Smooth muscle cell (in vitro differentiated cells): ENCODE results near the gene PWP2. TPM values are rescaled to one million over a fixed set of nuclear protein-coding genes. Genes with fewer than 3 reads are reported as not detected.

Experiments
- DNase-seq: peaks from one replicate; lab custom pipeline; 2025; ENCODE audit not compliant: unreplicated experiment; lab: John Stamatoyannopoulos, UW
- H2AFZ ChIP-seq: fragments of 200-600 bp; sonication (generic); 2 replicates; pipeline ENCODE4 v1.6.0; 2016; ENCODE audit warnings: antibody characterized with exemption, low read depth, mild to moderate bottlenecking
- H3F3A ChIP-seq: fragments of 200-600 bp; sonication (generic); 2 replicates; pipeline ENCODE4 v1.6.0; 2017; ENCODE audit warnings: antibody characterized with exemption, low read depth
- H3K27ac ChIP-seq: fragments of 200-600 bp; sonication (generic); 2 replicates; pipeline ENCODE4 v1.5.1; 2016; ENCODE audit warnings: low read depth, mild to moderate bottlenecking
- H3K27me3 ChIP-seq: fragments of 200-600 bp; sonication (generic); 2 replicates; pipeline ENCODE4 v1.6.1; 2016; ENCODE audit warnings: low read depth, mild to moderate bottlenecking
- H3K36me3 ChIP-seq: fragments of 200-600 bp; sonication (generic); 2 replicates; pipeline ENCODE4 v1.5.1; 2016; ENCODE audit warnings: low read depth
- H3K4me1 ChIP-seq: fragments of 200-600 bp; sonication (generic); 2 replicates; pipeline ENCODE4 v1.5.1; 2016; ENCODE audit warnings: low read depth
- H3K4me2 ChIP-seq: fragments of 200-600 bp; sonication (generic); 2 replicates; pipeline ENCODE4 v1.6.0; 2016; ENCODE audit warnings: mild to moderate bottlenecking
- H3K4me3 ChIP-seq: fragments of 200-600 bp; sonication (generic); 2 replicates; pipeline ENCODE4 v1.5.1; 2016; ENCODE audit warnings: mild to moderate bottlenecking
- H3K79me2 ChIP-seq: fragments of 200-600 bp; sonication (generic); 2 replicates; pipeline ENCODE4 v1.6.0; 2016; ENCODE audit warnings: low read depth, mild to moderate bottlenecking
- H3K9ac ChIP-seq: fragments of 200-600 bp; sonication (generic); 2 replicates; pipeline ENCODE4 v1.6.0; 2016; ENCODE audit warnings: low read depth
- H3K9me3 ChIP-seq: fragments of 200-600 bp; sonication (generic); replicated peaks from 2 replicates; pipeline ENCODE4 v1.5.1; 2016; ENCODE audit warnings: low read depth
- H4K20me1 ChIP-seq: fragments of 200-600 bp; sonication (generic); 2 replicates; pipeline ENCODE4 v1.6.0; 2016; ENCODE audit warnings: low read depth
- CTCF ChIP-seq: fragments of 200-600 bp; sonication (generic); IDR thresholded peaks from 2 replicates; pipeline ENCODE4 v1.5.1; 2017; ENCODE audit warnings: borderline replicate concordance, mild to moderate bottlenecking, antibody characterized with exemption; ENCODE audit not compliant: insufficient read depth, poor library complexity, severe bottlenecking
- WGBS: methylation state at CpG from one replicate; pipeline ENCODE4 v1.1.7; 2016; ENCODE audit warnings: low lambda C conversion rate; 5-methylcytosine and 5-hydroxymethylcytosine counted together
- polyA plus RNA-seq: library from polyadenylated mRNA; unstranded; fragments of >200 nt; fragmentation: Nextera tagmentation; extraction: Ambion mirVana; gene quantifications from 2 replicates; pipeline ENCODE4 v1.2.1, GENCODE V29; 2016
- total RNA-seq: library from RNA; depleted of rRNA; stranded (reverse); fragments of >200 nt; gene quantifications from 2 replicates; pipeline ENCODE4 v1.2.3, GENCODE V29; 2014

The PWP2 gene
- total and polyA plus RNA-seq, 2 experiments from 2014 or later = 0.38 to 1.4 TPM

- Histone ChIP-seq H3K27me3 (no peaks in the 10 kb centered on the region), H3K79me2 (peaks cover 6% of the 10 kb centered on the region), H3K9me3 (no peaks in the 10 kb centered on the region), H3K4me2 (no peak overlapping the region), H3K9ac (no peak overlapping the region), H4K20me1 (peaks cover 66% of the 10 kb centered on the region), H3F3A (no peaks in the 10 kb centered on the region), H2AFZ (no peak overlapping the region), H3K36me3 (peaks cover 18% of the 10 kb centered on the region), H3K4me3 (no peak overlapping the region), H3K27ac (no peak overlapping the region), H3K4me1 (no peaks in the 10 kb centered on the region)
- TF ChIP-seq CTCF = no peak
- 99% methylated on average over 15 of the region's 15 CpGs for WGBS
- DNase-seq = no peak
Observed at GRCh38 chr21:44072111-44072510, 35.1 kb upstream of the PWP2 start.

GRCh38 chr21:44074315-44074958 lies 32.8 kb upstream of the PWP2 start:
- Histone ChIP-seq H3K4me2 (no peak overlapping the region), H3K27ac (no peak overlapping the region), H4K20me1 (peaks cover 53% of the 10 kb centered on the region), H3K4me1 (no peaks in the 10 kb centered on the region), H3K9ac (no peak overlapping the region), H3F3A (no peaks in the 10 kb centered on the region), H2AFZ (no peak overlapping the region), H3K9me3 (no peaks in the 10 kb centered on the region), H3K4me3 (no peak overlapping the region), H3K79me2 (no peaks in the 10 kb centered on the region), H3K27me3 (no peaks in the 10 kb centered on the region), H3K36me3 (peaks cover 18% of the 10 kb centered on the region)
- 95% methylated on average over 11 of the region's 11 CpGs for whole genome bisulfite sequencing
- TF ChIP-seq CTCF = no peak
- no peak for DNase-seq

- H3K79me2 ChIP-seq = no peaks in the 10 kb centered on the region
- no peaks in the 10 kb centered on the region for H3F3A ChIP-seq
- peaks cover 26% of the 10 kb centered on the region for H3K36me3 ChIP-seq
- no peak overlapping the region for H3K4me2 ChIP-seq
- H3K9me3 ChIP-seq = no peaks in the 10 kb centered on the region
- H4K20me1 ChIP-seq = peaks cover 34% of the 10 kb centered on the region
- no peak for DNase-seq
- no peaks in the 10 kb centered on the region for H3K4me1 ChIP-seq
- no peak for TF ChIP-seq CTCF
- H2AFZ ChIP-seq = no peak overlapping the region
- WGBS = 94% methylated on average over 5 of the region's 5 CpGs
- no peaks in the 10 kb centered on the region for H3K27me3 ChIP-seq
- H3K9ac ChIP-seq = no peak overlapping the region
- no peak overlapping the region for H3K4me3 ChIP-seq
- H3K27ac ChIP-seq = no peak overlapping the region
Observed at GRCh38 chr21:44076316-44076715, 30.9 kb upstream of the PWP2 start.

- Histone ChIP-seq H3K27ac (no peak overlapping the region), H3F3A (no peaks in the 10 kb centered on the region), H4K20me1 (peaks cover 13% of the 10 kb centered on the region), H2AFZ (no peak overlapping the region), H3K27me3 (no peaks in the 10 kb centered on the region), H3K9ac (no peak overlapping the region), H3K9me3 (no peaks in the 10 kb centered on the region), H3K4me3 (no peak overlapping the region), H3K4me1 (no peaks in the 10 kb centered on the region), H3K36me3 (peaks cover 26% of the 10 kb centered on the region), H3K4me2 (no peak overlapping the region), H3K79me2 (no peaks in the 10 kb centered on the region)
- no peak for TF ChIP-seq CTCF
- no peak for DNase-seq
- 88% methylated on average over 5 of the region's 5 CpGs for whole genome bisulfite sequencing
Observed at GRCh38 chr21:44078411-44078981, 28.7 kb upstream of the PWP2 start.
